ENCODE measurements around the gene COL5A3. TPM values are rescaled to one million over a fixed set of nuclear protein-coding genes. Genes with fewer than 3 reads are reported as not detected.
A peak's percentile ranks its signal among the peaks of the same experiment; 100 is the strongest.
"Not testable (repeated sequence)": the region's sequence is repeated elsewhere in the genome, so short reads cannot be mapped to it uniquely, and the experiment has no call there.

The COL5A3 gene
- total RNA-seq, 1 donor from 2014 or later = 5.9 TPM

DNA sequence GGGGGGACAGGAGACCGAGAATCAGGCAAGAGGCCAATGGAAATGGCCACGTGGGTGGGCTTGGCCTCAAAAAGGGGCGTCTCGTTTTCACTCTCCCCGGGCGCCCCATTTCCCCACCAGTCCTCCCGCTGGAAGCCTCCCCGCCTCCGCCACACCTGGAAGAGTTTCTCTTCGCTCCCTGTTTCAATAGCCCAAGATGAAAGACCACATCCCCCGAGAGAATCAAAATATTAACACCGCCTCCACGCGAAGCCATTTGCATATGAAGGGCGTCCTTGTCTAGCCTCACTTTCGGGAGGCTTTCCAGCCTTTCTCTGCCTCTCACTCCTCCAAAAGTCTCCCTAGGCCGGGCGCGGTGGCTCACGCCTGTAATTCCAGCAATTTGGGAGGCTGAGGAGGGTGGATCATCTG, 73.3 kb downstream of the COL5A3 start:
- DNase-seq (ENCODE audit: low spot score) = no peak

DNA sequence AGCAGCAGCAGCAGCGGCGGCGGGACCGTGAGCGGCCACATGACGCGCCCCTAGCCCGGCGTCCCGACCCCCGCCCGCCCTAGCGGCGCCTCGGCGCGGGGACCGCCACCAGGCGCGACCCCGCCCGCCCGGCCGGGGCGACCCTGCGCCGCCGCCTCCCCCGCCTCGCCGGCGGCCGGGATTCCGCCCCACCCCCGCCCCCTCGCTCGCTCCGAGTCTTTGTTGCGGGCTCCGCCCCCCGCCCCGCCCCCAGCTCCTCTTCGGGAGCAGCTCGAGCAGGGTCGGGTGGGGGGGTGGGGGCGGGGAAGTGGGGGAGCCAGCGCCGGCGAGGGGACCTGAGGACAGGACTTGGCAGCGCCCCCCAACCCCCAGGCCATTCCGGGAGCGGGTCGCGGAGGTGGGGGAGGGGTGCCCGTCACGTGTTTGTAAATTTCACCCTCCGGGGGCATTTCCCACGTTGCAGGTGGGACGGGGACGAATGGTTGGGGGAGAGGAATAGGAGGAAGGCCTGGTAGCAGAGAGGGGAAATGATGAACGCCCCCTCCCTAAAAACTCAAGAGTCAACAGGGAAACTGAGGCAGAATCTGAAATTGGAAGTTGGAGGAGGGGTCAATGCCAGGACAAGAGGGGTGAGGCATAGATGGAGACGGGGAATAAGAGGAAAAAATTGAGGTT, 73.8 kb downstream of the COL5A3 start, which contains the start of gene OLFM2:
Gene OLFM2 (minus strand): TSS at position 190 of the 675 bp plus-strand sequence. CDS start 149 bp downstream, at position 41.
- no peak for DNase-seq (ENCODE audit: low spot score)

DNA sequence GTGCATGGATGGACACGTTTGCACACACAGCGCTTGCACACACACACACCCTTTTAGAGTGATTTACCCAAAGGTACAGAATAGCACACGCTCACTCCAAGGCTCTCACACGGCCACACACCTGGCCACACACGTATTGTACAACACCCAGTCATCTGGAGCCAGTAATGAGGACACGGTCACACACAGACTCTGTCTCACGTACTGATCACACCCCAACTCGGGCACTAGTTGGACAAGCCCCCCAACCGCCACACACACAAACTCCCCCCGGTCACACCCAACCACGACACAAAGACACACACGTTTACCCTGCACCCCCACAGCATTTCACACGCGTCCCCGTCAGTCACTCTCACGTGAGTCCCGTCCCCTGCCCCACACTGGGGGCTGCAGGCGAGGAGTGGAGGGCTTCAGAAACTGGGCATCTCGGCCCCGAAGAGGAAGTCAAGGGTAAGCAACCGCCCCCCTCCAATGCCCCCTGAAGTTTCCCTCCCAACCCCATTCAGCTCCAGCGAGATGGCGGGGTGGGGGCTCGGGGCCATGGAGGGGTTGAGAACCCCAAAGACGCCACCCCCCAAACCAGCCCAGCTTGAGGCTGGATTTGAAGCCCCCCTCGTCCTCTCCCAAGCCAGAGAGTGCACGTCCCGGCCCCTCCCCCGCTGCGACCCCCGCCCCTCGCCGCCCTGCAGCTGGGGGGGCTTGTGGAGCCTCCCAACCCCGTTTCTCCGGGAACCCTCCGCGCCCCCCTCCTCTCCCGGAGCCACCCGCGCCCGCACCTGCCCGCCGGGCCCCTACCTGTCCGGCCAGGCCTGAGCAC, 74.6 kb downstream of the COL5A3 start:
- no peak for DNase-seq (ENCODE audit: low spot score)

DNA sequence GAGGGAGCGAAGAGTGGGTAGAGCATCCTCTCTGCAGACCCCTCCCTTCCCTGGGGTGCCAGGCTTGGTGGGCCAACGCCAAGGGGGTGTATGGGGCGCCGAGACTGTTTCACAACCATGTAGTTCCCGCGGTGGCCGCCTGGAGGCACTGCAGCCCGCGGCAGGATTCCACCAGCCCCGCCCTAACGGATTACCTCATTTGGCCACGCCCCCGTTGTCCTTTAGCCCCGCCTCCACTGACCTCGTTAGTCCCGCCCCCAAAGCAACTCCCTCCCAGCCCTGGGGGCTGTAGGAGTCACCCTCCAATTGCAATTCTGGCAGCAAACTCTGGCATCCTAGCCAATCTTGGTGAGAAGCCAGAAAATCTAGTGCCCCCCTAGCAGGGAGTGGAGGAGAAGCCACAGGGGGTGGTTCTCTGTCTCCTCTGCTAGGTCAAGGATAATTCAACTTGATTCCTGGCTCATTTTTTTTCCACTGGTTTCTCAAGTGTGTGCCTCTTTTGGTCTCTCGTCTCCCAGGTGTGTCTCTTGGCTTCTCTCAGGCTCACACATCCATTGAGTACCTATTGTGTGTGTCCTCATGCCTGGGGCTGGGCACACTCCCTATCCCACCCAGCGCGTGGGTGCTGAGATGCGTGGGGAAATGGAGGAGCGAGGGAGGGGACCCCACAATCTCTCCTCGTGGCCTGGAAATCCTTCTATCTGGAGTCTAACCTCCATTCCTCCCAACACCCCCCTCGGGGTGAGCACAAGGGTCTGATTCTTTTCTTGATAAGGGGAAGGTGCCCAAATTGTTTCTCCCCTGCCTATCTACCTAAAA, 76.0 kb downstream of the COL5A3 start:
- DNase-seq (ENCODE audit: low spot score) = peak; percentile 63

DNA sequence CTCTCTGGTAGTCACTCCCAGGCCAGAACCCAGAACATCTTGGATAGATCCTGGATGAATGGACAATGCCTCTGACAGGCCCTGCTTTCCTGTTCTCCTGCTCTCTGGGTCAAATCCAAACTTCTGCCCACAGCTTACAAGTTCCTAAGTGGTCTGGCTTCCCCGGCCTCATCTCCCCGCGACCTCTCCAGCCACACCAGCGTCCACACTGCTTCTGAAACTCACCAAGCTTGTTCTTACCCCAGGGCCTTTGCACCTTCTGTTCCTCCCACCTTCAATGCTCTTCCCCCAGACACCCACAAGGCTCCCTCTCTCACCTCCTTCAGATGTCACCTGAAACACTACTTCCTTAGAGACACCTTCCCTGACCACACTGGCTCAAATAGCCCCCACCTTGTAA, 77.5 kb downstream of the COL5A3 start:
- DNase-seq (ENCODE audit: low spot score) = no peak

DNA sequence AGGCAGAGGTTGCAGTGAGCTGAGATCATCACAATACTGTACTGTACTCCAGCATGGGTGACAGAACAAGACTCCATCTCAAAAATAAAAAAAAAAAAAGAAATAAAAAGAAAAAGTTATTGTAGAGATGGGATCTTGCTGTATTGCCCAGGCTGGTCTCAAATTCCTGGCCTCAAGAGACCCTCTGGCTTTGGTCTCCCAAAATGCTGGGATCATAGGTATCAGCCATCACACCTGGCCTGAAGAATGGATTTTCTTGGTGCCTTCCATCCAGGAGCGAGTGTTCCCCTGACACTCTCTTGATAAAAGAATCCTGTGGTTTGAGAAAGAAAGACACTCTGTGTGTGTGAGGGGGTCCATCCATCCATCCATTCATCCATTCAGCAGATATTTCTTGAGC, 78.7 kb downstream of the COL5A3 start:
- DNase-seq (ENCODE audit: low spot score) = no peak

DNA sequence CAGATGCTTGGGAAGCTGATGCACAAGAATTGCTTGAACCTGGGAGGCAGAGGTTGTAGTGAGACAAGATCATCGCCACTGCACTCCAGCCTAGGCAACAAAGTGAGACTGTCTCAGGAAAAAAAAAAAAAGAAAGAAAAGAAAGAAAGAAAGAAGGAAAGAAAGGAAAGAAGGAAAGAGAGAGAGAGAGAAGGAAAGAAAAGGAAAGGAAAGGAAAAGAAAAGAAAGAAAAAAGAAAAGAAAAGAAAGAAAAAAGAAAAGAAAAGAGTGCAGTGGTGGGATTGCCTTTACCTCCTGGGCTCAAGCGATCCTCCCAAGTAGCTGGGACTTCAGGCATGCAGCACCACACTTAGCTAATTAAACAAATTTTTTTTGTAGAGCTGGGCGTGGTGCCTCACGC, 86.9 kb downstream of the COL5A3 start:
- DNase-seq (ENCODE audit: low spot score) = no peak

DNA sequence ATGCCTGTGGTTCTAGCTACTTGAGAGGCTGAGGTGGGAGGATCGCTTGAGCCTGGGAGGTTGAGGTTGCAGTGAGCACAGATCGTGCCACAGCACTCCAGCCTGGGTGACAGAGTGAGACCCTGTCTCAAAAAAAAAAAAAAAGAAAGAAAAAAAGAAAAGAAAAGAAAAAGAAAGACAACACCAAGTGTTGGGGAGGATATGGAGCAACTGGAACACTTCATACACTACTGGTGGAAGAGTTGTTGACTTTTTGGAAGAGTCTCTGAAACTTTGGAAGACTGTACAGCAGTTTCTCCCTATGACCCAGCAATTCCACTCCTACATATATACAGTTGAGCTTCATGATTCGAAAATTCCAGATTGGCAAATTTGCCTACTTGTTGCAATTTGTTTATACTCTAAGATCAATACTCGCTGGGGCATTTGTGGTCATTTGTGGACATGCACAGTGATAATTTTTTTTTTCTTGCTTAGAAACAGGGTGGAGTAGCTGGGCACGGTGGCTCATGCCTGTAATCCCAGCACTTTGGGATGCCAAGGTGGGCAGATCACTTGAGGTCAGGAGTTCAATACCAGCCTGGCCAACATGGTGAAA, 87.4 kb downstream of the COL5A3 start:
- DNase-seq (ENCODE audit: low spot score) = not testable (repeated sequence)

DNA sequence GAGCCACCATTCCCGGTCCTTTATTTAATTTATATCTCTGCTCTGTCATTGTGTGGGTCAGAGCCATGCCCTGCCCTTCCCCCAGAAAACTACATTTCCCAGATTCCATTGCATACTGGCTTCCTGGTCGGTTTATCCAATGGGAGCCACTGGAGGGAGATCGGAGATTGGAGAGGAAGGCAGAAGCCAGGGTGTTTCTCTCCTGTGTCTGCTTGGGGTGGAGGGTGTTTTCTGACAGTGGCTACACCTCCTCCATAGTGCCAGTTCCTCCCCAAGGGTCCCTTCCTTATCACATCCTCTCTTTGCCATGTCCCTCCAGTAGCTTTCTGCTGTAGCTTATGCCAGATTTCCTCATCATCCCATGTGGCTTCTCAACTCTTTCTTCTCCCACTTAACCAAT, 93.0 kb downstream of the COL5A3 start:
- DNase-seq (ENCODE audit: low spot score) = peak; percentile 16

DNA sequence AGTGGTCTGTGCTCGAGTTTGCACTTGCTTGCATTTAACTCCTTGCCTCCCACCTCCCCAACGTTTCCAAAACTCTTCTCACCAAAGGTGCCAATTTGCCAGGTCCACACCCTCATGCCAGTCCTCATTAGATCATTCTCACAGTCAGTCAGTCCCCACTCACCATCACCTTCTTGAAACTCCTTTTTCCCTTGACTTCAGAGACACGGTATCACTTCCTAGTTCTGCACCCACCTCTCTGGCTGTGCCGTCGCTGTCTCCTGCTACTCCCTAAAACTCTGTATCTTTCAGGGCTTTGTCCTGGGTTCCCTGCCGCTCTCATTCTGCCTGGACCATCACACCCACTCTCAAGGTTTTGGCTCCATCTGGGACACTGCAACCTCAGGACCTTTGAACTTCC, 93.6 kb downstream of the COL5A3 start:
- no peak for DNase-seq (ENCODE audit: low spot score)

DNA sequence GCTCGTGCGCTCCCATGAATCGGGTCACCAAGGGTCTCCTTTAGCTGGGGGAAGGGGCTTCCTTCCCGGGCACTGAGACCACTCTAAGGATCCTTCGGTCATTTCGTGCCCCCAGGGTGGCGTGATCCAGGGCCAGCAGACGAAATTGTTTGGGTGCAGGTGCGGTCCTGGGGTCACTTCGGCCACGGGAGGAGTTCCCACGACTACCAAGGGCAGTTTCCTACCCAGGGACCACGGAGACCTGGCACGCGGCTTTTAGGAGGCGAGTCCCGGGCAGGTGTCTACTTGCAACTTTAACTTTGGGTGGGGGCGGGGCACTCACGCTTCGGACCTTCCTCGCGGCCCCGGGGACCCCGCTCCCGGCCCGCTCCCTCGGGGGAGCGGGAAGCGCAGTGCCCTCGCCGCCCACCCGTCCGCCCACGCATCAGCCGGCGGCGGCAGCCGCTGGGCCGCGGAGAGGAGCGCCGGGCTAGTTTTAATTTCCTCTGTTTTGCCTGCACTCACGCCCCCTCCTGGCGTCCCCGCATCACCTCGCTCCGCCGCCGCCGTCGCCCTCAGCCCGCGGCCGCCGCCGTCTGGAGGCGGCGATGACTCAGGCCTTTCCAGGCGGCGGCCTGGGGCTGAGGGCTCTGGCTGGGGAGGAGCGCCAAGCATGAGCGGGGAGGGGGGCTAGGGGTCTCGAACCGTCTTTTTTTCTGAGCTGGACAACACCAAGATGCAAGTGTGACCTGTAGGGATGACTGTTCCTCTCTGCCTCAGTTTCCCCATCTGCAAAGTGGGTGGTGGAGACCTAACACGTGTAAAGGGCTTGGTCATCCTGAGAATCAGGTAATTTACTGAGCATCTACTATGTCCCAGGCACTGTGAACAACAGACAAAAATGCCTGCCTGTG, 95.7 kb downstream of the COL5A3 start:
- peak; percentile 70 for DNase-seq (ENCODE audit: low spot score)

DNA sequence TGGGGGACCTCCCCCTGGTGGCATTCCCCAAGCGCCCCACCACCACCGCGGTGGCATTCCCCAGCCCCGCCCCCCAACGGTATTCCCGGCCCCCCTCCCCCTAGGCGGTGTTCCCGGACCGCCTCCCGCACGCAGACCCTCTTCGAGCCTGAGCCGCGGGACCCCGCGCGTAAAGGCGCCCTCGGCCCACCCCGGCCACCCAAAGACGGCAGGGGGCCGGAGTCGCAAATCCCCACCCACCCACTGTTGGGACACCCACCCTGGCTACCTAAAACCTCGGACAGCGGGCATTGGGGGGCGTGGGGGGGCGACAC, 96.3 kb downstream of the COL5A3 start:
- no peak for DNase-seq (ENCODE audit: low spot score)

DNA sequence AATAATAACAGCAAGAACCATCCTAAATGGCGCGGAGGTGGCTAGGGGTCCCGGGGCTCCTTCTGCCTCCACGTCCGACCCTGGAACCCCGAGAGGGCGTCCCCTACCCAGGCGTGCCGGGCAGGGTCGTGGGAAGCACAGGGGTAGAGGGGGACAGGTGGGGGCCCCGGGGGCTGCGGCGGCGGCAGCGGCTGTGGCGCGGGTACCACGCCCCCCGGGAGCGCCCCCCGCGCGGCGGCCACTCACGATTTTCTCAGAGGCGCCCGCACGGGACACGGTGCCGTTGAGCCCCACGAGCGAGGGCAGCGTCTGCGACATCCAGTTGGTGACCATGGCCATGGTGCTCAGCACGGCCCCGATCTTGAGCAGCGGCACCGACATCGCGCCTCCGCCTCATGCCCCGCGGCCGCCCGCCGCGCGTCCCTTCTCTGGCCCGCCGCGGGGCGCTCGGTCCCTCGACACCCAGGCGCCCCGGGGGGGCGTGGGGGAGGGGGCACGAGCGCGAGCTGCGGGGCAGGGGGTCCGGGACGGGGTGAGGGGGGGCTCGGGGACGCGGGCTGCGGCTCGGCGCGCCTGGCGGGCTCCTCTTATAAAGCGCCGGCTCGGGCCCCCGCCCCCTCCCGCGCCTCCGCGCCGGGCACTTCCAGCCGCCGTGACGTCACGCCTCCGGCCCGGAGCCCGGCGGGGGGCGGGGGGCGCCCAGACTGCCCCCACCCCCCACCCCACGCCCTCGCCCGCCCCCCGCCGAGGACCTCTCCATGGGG, 96.9 kb downstream of the COL5A3 start:
- DNase-seq (ENCODE audit: low spot score) = no peak

DNA sequence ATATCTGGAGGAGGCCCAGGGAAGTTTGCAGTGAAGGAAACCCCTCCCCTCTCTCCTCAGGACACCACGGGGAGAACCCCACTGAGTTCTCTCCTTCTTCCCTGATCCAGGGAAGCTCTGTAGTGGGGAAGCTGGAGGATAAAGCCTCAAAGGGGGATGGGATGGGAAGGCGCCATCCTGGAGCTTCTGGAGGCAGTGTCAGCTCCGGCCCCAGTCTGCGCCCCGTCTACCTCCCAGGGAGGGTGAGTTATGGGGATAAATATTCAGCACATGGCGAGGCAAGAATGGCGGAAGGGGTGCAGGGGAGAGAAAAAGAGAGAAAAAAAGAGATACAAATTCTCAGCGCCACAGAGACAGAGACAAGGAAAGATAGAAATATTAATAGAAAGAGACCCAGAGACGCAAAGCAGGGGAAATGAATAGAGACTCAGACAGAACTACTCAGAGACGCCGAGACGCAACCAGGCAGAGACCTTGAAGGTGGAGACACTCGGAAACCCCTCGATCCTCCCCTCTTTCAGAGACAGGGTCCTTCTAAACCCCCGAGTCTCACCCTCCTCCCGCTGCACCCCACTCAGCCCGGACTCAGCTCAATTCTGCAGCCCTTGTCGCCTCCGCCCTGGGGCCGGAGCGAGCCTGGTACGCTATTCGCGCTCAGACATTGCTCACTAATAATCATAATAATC, 97.6 kb downstream of the COL5A3 start:
- no peak for DNase-seq (ENCODE audit: low spot score)

DNA sequence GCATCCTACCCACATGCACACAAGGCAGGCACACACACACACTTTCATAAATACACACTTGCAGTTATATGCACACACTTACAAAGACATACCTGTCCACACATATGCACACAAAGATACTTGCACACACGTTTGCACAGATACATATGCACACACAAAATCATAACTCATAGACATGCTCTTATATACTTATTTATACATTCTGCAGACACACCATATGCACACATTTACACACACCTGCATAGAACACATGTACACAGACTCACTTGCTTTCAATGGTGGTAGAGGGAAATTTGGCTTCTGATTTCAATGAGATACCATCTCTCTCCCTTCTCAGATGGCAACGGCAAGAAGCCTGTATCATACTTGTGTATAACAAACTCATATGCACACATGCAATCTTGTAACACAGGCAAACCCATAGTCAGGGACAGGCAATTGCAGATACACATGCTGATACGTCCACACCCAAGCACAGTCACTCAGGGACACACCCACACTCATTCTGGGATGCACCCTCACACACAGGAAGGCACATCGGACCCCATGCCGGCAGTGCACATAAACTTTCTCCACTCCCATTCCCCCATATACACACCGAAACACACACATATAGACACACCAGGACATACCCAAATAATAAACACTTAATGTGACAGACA, 98.6 kb downstream of the COL5A3 start:
- no peak for DNase-seq (ENCODE audit: low spot score)

DNA sequence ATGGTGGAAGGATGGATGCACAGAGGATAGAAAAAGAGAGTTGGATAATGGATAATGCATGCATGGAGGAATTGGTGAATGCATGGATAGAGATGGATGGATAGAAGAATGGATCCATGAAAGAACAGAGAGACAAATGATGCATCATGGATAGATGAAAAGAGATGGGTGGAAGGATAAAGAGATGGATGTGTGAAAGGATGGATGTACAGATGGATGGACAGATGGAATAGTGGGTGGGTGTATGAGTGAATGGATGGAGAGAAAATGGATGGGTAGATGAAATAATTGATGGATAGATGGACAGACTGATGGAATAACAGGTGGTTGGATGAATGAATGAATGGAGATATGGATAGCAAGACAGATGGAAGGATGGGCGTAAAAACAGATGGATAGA, 99.7 kb downstream of the COL5A3 start:
- no peak for DNase-seq (ENCODE audit: low spot score)

Data from mucosa of gallbladder (tissue), 1 donor.